Measurements from ENCODE around the gene ECEL1.
"Not testable (repeated sequence)": the region's sequence is repeated elsewhere in the genome, so short reads cannot be mapped to it uniquely, and the experiment has no call there.

The ECEL1 gene, protein sequence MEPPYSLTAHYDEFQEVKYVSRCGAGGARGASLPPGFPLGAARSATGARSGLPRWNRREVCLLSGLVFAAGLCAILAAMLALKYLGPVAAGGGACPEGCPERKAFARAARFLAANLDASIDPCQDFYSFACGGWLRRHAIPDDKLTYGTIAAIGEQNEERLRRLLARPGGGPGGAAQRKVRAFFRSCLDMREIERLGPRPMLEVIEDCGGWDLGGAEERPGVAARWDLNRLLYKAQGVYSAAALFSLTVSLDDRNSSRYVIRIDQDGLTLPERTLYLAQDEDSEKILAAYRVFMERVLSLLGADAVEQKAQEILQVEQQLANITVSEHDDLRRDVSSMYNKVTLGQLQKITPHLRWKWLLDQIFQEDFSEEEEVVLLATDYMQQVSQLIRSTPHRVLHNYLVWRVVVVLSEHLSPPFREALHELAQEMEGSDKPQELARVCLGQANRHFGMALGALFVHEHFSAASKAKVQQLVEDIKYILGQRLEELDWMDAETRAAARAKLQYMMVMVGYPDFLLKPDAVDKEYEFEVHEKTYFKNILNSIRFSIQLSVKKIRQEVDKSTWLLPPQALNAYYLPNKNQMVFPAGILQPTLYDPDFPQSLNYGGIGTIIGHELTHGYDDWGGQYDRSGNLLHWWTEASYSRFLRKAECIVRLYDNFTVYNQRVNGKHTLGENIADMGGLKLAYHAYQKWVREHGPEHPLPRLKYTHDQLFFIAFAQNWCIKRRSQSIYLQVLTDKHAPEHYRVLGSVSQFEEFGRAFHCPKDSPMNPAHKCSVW

DNA sequence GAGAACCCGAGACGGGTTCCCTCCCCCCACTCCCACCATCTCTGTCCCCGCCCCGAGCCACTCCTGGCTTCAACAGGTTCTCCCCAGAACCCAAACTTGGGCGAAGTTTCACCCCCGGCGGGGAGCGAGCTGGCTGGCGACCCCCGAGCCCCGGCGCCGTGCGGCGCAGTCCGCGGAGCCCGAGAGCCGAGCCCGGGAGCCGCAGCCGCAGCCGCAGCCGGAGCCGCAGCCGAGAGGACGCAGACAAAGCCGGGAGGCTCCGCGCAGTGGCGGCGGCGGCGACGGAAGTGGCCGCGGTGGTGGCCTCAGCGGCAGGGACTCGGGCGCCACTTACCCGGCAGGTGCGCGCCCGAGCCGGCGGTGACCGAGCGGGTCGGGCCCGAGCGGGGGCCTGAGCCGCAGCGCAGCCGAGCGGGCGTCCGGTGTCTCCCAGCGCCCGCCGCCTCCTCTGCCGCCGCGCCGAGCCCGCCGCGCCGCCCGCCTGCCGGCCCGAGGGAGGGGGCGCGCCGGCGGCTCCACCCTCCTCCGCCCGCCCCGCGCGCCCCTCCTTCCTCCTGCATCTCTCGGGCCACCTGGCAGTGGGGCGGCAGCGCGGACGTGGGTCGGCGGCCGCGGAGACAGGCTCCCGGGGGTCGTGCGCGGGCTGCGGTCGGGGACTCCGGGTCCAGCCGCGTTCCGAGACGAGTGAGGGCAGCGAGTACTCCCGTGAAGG is at the start of gene ECEL1:
Gene ECEL1, minus strand, starts transcription at position 450 of the 712 bp plus-strand sequence. CDS start 1,181 bp downstream, outside the sequence.
- DNase-seq (ENCODE audit: low read depth in 2 of 2) = no peak

DNA sequence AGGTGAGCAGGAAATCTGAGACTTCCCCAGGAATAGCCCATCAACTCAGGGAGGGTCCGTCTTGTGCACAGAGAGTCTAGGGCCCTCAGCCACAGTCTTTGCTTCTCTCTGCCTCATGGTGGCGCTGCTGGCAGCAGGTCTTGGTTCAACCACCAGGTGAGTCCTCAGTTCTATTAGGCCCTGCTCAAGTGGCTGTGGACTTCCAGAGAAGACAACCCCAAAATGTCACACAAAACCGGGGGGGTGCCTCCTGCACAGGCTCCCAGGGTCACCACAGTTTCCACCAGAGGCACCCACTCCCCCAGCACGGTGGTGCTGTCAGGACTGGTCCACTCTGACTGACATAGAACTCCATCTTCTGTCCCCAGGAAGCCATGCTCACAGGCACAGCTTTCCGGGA is 49.4 kb upstream of the ECEL1 start:
- no peak for DNase-seq (ENCODE audit: low read depth in 2 of 2)

DNA sequence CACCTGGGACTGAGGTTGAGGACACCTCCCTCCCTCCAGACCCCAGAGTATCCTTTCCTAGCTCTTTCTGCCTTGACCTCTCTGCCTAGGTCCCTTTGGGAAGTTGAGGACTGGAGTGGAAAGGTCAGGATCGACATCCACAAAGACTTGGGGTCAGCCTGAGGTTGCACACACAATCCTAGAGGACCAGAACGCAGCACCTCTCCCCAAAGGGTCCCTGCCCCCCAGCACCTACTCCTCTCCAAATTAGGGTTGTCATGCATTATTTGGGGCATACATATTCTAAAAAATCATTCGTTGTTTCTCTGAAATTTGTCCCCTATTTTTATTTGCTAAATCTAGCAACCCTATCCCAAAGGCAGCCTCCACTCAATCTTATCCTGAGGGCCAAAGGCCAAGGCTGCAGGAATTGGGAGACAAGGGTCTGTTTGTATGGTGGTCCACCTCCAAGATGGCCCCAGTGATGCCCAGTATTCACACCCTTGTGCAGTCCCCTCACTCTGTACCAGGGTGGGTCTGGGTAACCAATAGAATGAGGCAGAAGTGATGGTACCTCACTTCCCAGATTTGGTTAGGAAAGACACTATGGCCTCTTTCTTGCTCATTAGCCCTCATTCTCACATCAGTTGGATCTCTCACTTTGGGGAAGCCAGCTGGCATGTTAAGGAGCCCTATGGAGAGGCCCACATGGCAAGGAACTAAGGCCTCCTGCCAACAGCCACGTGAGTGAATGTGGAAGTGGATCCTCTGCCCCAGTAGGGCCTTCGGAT is 48.3 kb upstream of the ECEL1 start:
- no peak for DNase-seq (ENCODE audit: low read depth in 2 of 2)

DNA sequence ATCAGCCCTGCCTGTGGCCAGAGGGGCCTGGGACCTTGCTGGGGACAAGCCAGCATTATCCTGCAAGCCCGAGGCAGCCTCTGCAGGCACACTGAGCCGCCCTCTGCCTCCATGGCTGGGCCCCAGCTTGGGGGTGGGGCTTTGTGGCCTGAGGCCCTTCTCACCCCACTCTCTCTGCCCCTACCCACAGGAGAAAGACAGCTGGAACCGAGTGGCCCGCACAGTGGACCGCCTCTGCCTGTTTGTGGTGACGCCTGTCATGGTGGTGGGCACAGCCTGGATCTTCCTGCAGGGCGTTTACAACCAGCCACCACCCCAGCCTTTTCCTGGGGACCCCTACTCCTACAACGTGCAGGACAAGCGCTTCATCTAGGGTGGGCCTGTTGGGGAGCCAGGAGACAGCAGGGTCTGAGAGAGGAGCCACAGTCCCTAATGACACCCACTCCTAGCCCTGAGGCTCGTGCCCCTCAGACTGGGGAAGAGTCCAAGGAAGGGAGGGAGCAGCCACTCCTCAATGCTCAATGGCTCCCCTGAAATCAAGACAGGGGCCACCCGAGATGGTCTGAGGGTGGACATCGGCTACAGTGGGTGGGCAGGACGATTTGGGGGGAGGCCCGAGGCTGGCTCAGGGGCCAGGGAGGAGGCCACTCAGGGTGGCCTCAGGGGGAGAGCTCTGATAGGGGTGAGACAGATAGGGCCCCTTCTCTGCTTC is 47.5 kb upstream of the ECEL1 start:
- DNase-seq (ENCODE audit: low read depth in 2 of 2) = no peak

DNA sequence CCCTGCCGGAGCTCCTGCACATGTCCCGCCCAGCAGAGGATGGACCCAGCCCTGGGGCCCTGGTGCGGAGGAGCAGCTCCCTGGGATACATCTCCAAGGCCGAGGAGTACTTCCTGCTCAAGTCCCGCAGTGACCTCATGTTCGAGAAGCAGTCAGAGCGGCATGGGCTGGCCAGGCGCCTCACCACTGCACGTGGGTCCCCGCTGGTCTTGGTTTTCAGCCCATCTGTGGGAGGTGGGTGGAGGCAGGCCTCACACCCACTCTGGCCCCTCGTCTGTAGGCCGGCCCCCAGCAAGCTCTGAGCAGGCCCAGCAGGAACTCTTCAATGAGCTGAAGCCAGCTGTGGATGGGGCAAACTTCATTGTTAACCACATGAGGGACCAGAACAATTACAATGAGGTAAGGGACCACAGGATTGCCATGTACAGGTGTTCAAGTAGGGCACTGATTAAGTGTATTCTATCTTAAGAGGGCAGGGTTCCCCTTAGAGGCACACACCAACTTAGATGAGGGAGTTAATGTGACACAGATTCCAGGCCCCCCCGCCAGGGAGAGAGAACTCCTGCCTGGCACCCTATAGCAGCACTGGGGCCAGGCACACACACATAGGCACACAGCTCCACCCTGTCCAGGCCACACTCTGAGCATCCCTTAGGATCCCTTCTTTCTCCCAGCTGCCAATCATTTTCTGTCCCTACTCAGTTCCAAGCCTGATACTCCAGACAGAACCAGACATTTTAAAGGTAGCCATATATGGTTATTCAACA is 46.5 kb upstream of the ECEL1 start:
- DNase-seq (ENCODE audit: low read depth in 2 of 2) = no peak

DNA sequence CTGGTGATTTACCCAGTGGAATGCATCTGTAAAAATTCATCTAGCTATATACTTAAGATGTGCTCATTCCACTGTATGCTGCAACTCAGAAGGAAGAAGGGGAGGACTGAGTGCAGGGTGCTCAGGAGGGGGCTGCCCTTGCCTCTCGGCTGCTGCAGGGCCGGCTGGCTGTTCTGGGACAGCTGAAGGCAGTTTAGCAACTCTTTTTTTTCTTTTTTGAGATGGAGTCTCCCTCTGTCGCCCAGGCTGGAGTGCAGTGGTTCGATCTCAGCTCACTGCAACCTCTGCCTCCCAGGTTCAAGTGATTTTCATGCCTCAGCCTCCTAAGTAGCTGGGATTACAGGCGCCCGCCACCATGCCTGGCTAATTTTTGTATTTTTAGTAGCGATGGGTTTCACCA is 45.2 kb upstream of the ECEL1 start:
- not testable (repeated sequence) for DNase-seq (ENCODE audit: low read depth in 2 of 2)

DNA sequence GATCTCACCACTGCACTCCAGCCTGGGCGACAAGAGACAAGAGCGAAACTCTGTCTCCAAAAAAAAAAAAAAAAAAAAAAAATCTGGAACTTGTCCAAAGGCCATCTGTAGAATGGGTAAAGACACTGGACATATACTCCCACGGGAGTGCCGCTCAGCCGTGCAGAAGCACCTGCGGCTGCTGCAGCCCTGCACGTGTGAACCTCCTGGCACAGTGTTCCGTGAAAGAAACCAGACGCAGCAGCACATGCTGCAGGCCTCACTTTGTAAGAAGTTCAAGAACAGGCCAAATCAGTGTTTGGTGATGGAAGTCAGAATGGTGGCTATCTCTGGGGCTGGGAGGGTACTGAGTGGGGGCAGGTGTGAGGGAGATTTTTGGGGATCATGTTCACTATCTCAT is 44.8 kb upstream of the ECEL1 start:
- DNase-seq (ENCODE audit: low read depth in 2 of 2) = no peak

DNA sequence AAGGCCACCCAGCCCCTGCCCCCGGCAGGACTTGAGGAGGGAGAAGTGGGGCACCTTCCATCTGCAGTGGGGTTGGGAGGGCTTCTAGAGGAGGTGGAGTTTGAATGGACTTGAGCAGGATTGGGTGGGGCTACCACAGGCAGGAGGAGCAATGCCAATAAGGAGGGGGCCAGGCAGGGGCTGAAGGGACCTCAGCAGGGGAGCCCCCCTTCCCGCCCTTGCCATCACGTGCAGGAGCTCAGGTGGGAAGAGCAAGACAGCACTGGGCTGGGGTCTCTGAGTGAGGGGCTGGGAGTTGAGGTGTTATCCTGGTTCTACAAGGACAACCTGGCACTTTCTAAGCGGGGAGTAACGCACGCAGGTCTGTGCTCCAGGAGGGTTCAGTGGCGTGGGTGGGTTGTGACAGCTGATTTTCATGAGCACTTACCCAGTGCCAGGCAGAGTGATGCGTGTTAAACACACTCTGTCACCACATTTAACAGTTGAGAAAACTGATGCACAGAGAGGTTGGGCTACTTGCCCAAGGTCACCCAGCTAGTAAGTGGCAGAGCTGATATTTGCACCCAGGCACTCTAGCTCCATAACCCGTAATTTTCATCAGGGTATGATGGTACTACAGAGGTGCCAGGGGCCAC is 43.1 kb upstream of the ECEL1 start:
- no peak for DNase-seq (ENCODE audit: low read depth in 2 of 2)

DNA sequence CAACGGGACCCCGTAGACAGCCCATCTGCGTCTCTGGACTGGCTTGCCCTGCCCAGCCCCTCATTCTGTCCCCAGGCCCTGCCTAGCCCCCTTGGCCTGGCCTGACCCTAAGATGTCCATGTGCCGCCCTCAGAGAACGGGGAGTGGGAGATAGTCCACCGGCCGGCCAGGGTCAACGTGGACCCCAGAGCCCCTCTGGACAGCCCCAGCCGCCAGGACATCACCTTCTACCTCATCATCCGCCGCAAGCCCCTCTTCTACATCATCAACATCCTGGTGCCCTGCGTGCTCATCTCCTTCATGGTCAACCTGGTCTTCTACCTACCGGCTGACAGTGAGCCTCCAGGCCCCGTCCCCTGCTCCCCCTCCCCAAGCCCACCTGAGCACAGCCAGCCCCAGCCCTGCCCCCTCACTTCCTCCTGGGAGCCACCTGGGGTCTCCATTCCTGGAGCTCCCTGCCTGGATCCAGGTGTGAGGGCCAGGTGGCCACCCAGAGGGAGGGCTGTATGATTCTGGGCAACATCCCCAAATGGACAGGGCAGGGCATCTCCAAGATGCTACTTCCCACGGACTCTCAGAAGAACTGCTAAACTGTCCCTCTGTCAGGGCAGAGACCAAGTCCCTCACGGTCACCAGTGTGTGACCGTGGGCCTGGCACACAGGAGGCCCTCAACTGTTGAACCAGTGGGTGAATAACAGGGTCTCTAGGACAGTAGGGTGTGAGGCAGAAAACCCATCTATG is 42.3 kb upstream of the ECEL1 start:
- no peak for DNase-seq (ENCODE audit: low read depth in 2 of 2)

DNA sequence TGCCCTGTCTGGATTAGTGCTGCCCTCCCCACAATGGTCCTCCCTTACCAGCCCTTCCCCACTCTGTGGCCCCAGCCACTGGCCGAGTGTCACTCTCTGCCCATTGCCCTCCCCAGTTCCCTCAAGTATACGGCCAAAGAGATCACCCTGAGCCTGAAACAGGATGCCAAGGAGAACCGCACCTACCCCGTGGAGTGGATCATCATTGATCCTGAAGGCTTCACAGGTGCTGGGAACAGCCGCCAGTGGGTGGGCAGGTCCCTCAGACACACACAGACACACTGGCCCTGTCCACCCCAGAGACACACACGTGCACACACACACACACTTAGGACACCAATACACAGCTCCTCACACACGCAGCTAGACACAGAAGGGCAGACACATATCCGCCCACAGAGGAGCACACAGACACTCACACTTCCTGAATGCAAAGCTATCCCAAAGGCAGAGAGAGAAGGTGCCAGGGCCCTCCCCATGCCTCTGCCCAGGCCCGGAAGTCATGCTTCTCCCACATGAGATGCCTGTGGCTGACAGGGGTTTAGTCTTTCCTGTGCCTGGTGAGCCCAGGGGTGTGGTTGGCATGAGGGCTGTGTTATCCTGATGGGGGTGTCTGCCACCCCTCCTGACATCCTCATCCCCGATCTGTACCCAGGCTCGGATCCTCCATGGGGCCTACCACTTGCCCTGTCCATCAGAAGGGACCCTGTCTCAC is 41.3 kb upstream of the ECEL1 start:
- no peak for DNase-seq (ENCODE audit: low read depth in 2 of 2)

DNA sequence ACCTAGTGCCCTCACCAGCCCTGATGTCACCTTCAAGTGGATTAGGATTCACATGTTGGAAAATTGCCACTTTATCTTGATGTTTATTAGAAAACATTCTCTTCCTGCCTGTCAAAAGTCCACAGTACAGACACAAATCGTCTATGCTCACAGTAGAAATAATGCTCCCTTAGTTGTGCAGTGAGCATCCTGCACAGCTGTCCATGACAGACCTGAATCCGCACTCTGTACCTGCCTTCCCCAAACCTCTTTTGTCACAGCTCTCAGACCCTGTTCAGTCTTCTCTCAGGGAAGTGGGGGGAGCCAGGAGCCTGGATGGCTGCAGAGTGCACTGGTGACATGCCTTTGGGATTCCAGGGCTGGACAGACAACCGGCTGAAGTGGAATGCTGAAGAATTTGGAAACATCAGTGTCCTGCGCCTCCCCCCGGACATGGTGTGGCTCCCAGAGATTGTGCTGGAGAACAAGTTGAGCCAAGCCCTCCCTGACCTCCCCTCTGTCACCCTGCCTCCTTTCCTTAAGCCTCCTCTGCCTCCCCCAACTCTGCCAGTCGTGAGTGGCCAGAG is 40.4 kb upstream of the ECEL1 start:
- no peak for DNase-seq (ENCODE audit: low read depth in 2 of 2)

DNA sequence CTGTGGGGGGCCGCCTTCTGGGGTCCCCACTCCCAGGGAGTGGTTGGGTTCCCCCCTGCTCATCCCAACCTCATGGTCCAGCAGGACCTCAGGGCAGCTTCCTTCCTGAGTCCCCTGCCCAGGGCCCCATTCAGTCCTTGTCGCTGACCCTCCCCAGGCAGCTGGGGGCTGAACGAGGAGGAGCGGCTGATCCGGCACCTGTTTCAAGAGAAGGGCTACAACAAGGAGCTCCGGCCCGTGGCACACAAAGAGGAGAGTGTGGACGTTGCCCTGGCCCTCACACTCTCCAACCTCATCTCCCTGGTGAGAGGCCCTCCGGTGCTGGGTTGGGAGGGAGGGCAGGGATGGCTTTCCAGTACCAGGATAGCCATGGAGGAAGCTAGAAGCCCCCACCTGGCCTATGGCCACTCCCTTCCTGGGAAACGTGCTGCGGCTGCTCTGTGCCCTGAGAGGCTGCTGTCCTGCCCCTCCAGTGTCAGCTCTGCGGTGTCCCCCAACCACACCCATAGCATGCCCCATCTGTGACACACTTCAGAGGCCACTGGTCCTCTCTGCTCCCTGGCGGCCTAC is 38.8 kb upstream of the ECEL1 start:
- DNase-seq (ENCODE audit: low read depth in 2 of 2) = no peak

DNA sequence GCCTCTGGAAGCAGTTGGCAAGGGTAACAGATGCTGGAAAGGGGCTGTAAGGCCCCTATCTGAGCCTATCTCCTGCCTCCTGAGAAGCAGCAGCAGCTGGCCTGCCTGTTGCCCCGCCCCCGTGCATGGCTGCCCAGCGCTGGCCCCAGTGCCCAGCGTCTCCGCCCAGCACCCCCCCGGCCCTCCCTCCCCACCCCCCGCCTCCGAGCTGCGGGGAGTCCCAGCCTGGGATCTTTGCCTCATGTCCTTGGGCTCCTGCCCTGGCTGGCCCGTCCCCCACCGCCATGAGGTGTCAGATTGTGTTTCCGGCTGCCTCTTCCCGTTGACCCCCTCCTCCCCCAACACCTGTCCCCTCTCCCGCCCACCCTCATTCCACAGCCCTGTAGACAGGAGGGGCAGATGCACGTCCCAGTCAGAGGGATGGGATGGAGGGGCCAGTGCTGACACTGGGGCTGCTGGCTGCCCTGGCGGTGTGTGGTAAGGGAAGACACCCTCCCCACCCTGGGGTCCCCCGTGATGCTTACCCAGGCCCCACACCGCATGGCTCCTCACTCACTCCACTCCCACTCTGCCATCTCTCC is 38.2 kb upstream of the ECEL1 start, which contains the start of gene CHRND:
Gene CHRND, plus strand, starts transcription at position 370 of the 581 bp plus-strand sequence. Its CDS starts 56 bp downstream, at position 426.
- DNase-seq (ENCODE audit: low read depth in 2 of 2) = no peak

DNA sequence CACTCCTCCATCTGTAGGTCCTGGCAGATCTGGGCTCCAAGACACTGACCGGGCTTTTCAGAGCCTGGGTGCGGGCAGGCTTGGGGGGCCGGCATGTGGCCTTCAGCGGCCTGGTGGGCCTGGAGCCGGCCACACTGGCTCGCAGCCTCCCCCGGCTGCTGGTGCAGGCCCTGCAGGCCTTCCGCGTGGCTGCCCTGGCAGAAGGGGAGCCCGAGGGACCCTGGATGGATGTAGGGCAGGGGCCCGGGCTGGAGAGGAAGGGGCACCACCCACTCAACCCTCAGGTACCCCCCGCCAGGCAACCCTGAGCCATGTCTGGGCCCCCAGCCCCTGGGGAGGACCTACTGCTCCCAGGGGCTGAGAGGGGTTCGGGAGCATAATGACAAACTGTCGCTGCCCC is 37.6 kb upstream of the ECEL1 start:
- no peak for DNase-seq (ENCODE audit: low read depth in 2 of 2)

DNA sequence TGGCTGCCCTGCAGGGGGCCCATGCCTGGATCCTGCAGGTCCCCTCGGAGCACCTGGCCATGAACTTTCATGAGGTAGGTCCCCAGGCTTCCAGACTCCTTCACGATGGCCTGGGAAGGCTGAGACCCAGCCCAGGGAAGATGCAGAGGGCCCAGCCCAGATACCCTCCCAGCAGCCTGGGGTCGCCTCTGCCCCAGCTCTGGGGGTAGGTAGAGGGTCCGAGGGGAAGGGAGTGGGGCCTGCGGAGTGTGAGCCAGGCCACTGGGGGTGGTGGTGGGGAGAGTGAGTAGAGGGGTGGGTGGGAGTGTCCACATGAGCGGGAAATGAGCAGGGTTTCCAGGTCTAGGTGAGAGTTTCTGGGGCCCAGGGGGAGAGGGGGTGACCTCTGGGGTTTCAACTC is 37.1 kb upstream of the ECEL1 start:
- no peak for DNase-seq (ENCODE audit: low read depth in 2 of 2)

DNA sequence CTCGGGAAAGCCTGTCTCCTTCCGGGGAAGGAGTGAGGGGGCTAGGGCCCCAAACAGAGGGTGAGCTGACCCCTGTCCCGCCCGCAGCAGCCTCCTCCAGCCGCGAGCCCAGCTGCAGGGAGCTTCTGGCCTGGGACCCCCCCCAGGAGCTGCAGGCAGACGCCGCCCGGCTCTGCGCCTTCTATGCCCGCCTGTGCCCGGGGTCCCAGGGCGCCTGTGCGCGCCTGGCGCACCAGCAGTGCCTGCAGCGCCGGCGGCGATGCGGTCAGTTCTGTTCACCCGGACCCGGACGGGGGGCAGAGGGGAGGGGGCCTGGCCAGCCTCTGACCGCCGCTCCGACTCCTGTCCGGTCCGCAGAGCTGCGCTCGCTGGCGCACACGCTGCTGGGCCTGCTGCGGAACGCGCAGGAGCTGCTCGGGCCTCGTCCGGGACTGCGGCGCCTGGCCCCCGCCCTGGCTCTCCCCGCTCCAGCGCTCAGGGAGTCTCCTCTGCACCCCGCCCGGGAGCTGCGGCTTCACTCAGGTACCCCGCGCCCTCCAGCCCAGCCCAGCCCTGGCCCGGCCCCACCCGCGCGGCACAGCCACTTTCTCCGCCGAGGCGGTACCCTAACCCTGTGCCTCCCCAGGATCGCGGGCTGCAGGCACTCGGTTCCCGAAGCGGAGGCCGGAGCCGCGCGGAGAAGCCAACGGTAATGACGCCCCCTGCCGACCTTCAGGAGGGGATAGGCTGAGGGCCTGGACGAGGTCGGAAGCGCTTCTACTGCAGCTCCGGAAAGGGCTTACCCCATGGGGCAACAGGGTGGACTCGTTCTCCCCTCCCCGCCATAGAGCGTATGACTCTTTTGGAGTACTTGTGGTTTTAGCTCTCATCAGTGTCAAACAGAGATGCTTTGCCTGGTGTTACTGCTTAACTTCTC is 36.3 kb upstream of the ECEL1 start:
- DNase-seq (ENCODE audit: low read depth in 2 of 2) = no peak

Measured in fibroblast of skin of left quadriceps (primary cell).